ENCODE results near the gene DDX54.

DNA sequence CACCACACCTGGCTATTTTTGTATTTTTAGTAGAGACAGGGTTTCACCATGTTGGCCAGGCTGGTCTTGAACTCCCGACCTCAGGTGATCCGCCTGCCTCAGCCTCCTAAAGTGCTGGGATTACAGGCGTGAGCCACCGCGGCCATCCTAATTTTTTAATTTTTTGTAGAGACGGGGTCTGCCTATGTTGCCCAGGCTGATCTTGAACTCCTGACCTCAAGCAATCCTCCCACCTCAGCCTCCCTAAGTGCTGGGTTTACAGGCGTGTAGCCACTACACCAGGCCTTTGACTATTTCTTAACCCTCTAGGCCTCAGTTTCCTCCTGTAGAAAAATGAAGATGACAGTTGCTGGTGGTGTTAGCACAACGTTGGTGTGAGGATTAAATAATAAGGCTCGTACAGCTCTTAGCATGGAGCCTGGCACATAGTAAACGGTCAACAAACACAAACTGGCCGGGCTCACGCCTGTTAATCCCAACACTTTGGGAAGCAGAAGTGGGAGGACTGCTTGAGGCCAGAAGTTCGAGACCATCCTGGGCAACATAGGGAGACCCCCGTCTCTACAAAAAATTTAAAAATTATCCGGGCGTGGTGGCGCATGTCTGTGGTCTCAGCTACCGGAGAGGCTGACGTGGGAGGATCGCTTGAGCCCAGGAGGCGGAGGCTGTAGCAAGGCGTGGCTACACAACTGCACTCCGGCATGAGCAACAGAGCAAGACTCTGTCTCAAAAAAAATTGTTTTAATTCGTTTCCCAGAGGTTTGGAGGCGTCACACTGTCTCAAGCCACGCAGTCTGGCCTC, 979 bp downstream of the DDX54 start:
- TF ChIP-seq POLR2AphosphoS5 (IDR thresholded peaks at IDR 0.05; ENCODE audit: low read depth, low read length), result no peak
- TF ChIP-seq, protein P1, sequence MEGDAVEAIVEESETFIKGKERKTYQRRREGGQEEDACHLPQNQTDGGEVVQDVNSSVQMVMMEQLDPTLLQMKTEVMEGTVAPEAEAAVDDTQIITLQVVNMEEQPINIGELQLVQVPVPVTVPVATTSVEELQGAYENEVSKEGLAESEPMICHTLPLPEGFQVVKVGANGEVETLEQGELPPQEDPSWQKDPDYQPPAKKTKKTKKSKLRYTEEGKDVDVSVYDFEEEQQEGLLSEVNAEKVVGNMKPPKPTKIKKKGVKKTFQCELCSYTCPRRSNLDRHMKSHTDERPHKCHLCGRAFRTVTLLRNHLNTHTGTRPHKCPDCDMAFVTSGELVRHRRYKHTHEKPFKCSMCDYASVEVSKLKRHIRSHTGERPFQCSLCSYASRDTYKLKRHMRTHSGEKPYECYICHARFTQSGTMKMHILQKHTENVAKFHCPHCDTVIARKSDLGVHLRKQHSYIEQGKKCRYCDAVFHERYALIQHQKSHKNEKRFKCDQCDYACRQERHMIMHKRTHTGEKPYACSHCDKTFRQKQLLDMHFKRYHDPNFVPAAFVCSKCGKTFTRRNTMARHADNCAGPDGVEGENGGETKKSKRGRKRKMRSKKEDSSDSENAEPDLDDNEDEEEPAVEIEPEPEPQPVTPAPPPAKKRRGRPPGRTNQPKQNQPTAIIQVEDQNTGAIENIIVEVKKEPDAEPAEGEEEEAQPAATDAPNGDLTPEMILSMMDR (IDR thresholded peaks at IDR 0.05), result no peak
- TF ChIP-seq, protein P2, sequence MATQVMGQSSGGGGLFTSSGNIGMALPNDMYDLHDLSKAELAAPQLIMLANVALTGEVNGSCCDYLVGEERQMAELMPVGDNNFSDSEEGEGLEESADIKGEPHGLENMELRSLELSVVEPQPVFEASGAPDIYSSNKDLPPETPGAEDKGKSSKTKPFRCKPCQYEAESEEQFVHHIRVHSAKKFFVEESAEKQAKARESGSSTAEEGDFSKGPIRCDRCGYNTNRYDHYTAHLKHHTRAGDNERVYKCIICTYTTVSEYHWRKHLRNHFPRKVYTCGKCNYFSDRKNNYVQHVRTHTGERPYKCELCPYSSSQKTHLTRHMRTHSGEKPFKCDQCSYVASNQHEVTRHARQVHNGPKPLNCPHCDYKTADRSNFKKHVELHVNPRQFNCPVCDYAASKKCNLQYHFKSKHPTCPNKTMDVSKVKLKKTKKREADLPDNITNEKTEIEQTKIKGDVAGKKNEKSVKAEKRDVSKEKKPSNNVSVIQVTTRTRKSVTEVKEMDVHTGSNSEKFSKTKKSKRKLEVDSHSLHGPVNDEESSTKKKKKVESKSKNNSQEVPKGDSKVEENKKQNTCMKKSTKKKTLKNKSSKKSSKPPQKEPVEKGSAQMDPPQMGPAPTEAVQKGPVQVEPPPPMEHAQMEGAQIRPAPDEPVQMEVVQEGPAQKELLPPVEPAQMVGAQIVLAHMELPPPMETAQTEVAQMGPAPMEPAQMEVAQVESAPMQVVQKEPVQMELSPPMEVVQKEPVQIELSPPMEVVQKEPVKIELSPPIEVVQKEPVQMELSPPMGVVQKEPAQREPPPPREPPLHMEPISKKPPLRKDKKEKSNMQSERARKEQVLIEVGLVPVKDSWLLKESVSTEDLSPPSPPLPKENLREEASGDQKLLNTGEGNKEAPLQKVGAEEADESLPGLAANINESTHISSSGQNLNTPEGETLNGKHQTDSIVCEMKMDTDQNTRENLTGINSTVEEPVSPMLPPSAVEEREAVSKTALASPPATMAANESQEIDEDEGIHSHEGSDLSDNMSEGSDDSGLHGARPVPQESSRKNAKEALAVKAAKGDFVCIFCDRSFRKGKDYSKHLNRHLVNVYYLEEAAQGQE (IDR thresholded peaks at IDR 0.05; ENCODE audit: insufficient read depth in 1 of 2, low read depth in 2 of 2, low read length in 1 of 2), result no peak
